Middle frontal gyrus (tissue), 1 donor: ENCODE results near the gene BBLN.
"Not testable (repeated sequence)": the region's sequence is repeated elsewhere in the genome, so short reads cannot be mapped to it uniquely, and the experiment has no call there.

ENCODE experiments used
- DNase-seq: peaks from one replicate; pipeline ENCODE4 v3.0.0-alpha.2; 2015; ENCODE audit warnings: low spot score; ENCODE audit errors: extremely low spot score

Gene BBLN

GRCh38 chr9:128162215-128163026 is 2.4 kb downstream of the BBLN start:
- DNase-seq = no peak

GRCh38 chr9:128163027-128163515 is 3.0 kb downstream of the BBLN start:
- DNase-seq = no peak

GRCh38 chr9:128163523-128164306 is 3.6 kb downstream of the BBLN start:
- DNase-seq = no peak

GRCh38 chr9:128164307-128164885 is 4.3 kb downstream of the BBLN start:
- no peak for DNase-seq

GRCh38 chr9:128166169-128166568 is 6.1 kb downstream of the BBLN start:
- DNase-seq = no peak

- no peak for DNase-seq
Observed at GRCh38 chr9:128167209-128167608, 7.1 kb downstream of the BBLN start.

- no peak for DNase-seq
Observed at GRCh38 chr9:128168731-128169308, 8.8 kb downstream of the BBLN start.

GRCh38 chr9:128169492-128169891 is 9.4 kb downstream of the BBLN start:
- DNase-seq = no peak

- no peak for DNase-seq
Observed at GRCh38 chr9:128169925-128170324, 9.9 kb downstream of the BBLN start.

GRCh38 chr9:128174062-128174461 is 14.0 kb downstream of the BBLN start:
- DNase-seq = no peak

GRCh38 chr9:128175102-128175563 is 15.1 kb downstream of the BBLN start:
- DNase-seq = no peak

GRCh38 chr9:128175726-128176125 is 15.7 kb downstream of the BBLN start:
- DNase-seq = no peak

- no peak for DNase-seq
Observed at GRCh38 chr9:128178806-128179431, 18.9 kb downstream of the BBLN start.

- no peak for DNase-seq
Observed at GRCh38 chr9:128180001-128180400, 19.9 kb downstream of the BBLN start.

GRCh38 chr9:128180447-128180846 is 20.4 kb downstream of the BBLN start:
- DNase-seq = no peak

GRCh38 chr9:128181480-128181879 is 21.4 kb downstream of the BBLN start:
- DNase-seq = not testable (repeated sequence)

GRCh38 chr9:128182893-128183588 is 23.0 kb downstream of the BBLN start:
- DNase-seq = no peak

GRCh38 chr9:128185979-128186965 is 26.2 kb downstream of the BBLN start:
- DNase-seq = no peak

- DNase-seq = no peak
Observed at GRCh38 chr9:128187361-128187760, 27.3 kb downstream of the BBLN start.
